Stimulated activated CD4-positive, alpha-beta T cell treated with anti-CD3 and anti-CD28 coated beads, TNF-alpha, amount 100 ng/mL, for 4 hours (primary cell): ENCODE measurements around the gene SDS.
"Not testable (repeated sequence)": the region's sequence is repeated elsewhere in the genome, so short reads cannot be mapped to it uniquely, and the experiment has no call there.

Source experiments
- DNase-seq, 3 experiments: peaks; one replicate each; pipeline ENCODE4 v3.0.0-alpha.2; 2020; ENCODE audit warnings: low read depth in 3 of 3

Gene SDS

GRCh38 chr12:113378291-113378690 lies 25.4 kb downstream of the SDS start:
- DNase-seq, result no peak

- no peak for DNase-seq
These were observed 28.8 kb downstream of the SDS start for GRCh38 chr12:113374823-113375428.

- DNase-seq, result no peak
These were observed 29.7 kb downstream of the SDS start for GRCh38 chr12:113373969-113374368.

- no peak for DNase-seq
These were observed 30.2 kb downstream of the SDS start for GRCh38 chr12:113373440-113373839.

- DNase-seq, result no peak
These were observed 31.3 kb downstream of the SDS start for GRCh38 chr12:113372371-113372770.

GRCh38 chr12:113371808-113372207 lies 31.9 kb downstream of the SDS start:
- DNase-seq, result no peak

GRCh38 chr12:113370923-113371682 lies 32.6 kb downstream of the SDS start:
- no peak for DNase-seq

GRCh38 chr12:113369391-113369985 lies 34.2 kb downstream of the SDS start:
- no peak for DNase-seq

GRCh38 chr12:113368331-113368730 lies 35.4 kb downstream of the SDS start:
- DNase-seq, result no peak

- DNase-seq, result no peak
These were observed 36.9 kb downstream of the SDS start for GRCh38 chr12:113366827-113367226.

GRCh38 chr12:113365639-113366395 lies 37.9 kb downstream of the SDS start:
- no peak for DNase-seq

GRCh38 chr12:113364698-113365097 lies 39.0 kb downstream of the SDS start:
- no peak for DNase-seq

- no peak for DNase-seq
These were observed 41.9 kb downstream of the SDS start for GRCh38 chr12:113361574-113362370.

GRCh38 chr12:113359939-113360748 lies 43.5 kb downstream of the SDS start:
- no peak for DNase-seq

- DNase-seq, result no peak
These were observed 44.4 kb downstream of the SDS start for GRCh38 chr12:113359133-113359938.

- peak; percentile 91 to 94 (median 92) for DNase-seq
These were observed 45.1 kb downstream of the SDS start, which contains the start of gene PLBD2 for GRCh38 chr12:113358381-113359132. Gene PLBD2 (plus strand): TSS chr12:113358587. CDS start chr12:113358601, 14 bp downstream.

- DNase-seq, result not testable (repeated sequence)
These were observed 49.5 kb downstream of the SDS start for GRCh38 chr12:113354192-113354591.

GRCh38 chr12:113351089-113351488 lies 52.6 kb downstream of the SDS start:
- no peak for DNase-seq
